Measurements from ENCODE around the gene BMP7. TPM values are rescaled to one million over a fixed set of nuclear protein-coding genes. Genes with fewer than 3 reads are reported as not detected.

Gene BMP7
- polyA plus RNA-seq, 1 experiment: not detected

DNA sequence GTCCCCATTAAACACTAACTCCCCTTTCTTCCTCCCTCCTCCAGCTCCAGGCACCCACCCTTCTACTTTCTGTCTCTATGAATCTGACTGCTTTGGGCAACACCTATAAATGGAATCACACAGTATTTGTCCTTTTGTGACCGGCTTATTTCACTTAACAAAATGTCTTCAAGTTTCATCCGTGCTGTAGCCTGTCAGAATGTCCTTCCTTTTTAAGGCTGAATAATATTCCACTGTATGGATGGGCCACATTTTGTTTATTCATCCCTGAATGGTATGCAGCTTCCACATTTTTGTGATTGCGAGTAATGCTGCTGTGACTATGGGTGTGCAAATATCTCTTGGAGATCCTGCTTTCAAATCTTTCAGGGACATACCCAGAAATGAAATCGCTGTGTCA is 28.4 kb downstream of the BMP7 start:
- Histone ChIP-seq H3K4me3 (ENCODE audit: low read depth, low read length) (no peak overlapping the region), H3K27me3 (ENCODE audit: control insufficient read depth, insufficient read depth, low read length) (peaks cover 11% of the 10 kb centered on the region), H3K36me3 (ENCODE audit: control insufficient read depth, insufficient read depth, low read length) (no peaks in the 10 kb centered on the region)
- TF ChIP-seq, protein P1, sequence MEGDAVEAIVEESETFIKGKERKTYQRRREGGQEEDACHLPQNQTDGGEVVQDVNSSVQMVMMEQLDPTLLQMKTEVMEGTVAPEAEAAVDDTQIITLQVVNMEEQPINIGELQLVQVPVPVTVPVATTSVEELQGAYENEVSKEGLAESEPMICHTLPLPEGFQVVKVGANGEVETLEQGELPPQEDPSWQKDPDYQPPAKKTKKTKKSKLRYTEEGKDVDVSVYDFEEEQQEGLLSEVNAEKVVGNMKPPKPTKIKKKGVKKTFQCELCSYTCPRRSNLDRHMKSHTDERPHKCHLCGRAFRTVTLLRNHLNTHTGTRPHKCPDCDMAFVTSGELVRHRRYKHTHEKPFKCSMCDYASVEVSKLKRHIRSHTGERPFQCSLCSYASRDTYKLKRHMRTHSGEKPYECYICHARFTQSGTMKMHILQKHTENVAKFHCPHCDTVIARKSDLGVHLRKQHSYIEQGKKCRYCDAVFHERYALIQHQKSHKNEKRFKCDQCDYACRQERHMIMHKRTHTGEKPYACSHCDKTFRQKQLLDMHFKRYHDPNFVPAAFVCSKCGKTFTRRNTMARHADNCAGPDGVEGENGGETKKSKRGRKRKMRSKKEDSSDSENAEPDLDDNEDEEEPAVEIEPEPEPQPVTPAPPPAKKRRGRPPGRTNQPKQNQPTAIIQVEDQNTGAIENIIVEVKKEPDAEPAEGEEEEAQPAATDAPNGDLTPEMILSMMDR (IDR thresholded peaks at IDR 0.05; ENCODE audit: insufficient read depth, low read depth, low read length): no peak
- CTCF ChIA-PET: interaction anchor here (0.6 to 1.0 kb wide), 2 partner anchors 18 to 380 kb away, joined by 3 read pairs; no protein-coding TSS in a partner anchor
- DNase-seq (ENCODE audit: low read depth): no peak
- POLR2A ChIA-PET: no interaction called here

GRCh38 chr20:57237585-57237953 is 28.9 kb downstream of the BMP7 start:
- Histone ChIP-seq H3K36me3 (ENCODE audit: control insufficient read depth, insufficient read depth, low read length) (no peaks in the 10 kb centered on the region), H3K4me3 (ENCODE audit: low read depth, low read length) (no peak overlapping the region), H3K27me3 (ENCODE audit: control insufficient read depth, insufficient read depth, low read length) (peaks cover 11% of the 10 kb centered on the region)
- ChIA-PET POLR2A (no interaction called here), CTCF (interaction anchor here (0.6 to 1.0 kb wide), 2 partner anchors 17 to 19 kb away, joined by 3 read pairs; no protein-coding TSS in a partner anchor)
- TF ChIP-seq, protein P1 (IDR thresholded peaks at IDR 0.05; ENCODE audit: insufficient read depth, low read depth, low read length): no peak
- DNase-seq (ENCODE audit: low read depth): no peak

DNA sequence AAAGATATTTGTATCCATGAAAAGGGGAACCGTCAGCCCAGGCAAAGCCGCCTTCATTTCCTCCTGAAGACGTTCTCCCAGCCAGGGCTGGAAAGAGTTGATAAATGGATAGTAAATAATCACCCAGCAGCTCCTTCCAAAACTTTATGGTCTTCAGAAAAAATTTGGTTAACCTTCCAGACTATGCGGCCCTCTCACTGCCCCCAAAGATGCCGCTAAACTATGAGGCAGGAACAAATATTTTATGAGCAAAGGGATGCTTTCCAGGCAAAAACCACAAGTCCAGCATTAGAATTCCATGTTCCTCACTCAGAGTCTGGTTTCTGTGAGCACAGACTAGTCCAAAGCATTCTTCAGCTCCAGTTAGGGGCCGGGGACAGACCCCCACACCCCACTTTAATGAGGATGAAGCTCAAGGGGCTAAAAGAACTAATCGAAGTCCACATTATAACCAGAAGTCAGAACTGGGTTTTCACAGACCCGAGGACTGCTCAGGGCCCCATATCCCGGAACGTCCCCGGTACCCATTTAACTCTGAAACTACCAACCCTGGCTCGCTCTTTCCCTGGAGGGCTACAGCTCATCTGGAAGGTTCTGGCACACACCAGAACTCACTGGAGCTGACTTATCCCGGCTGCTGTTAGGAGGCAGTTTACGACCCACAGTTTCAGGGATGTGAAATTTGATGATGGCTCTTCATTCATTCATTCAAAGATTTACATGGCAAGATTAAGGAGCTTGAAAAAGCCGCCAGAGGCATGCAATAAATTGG is 29.4 kb downstream of the BMP7 start:
- Histone ChIP-seq H3K36me3 (ENCODE audit: control insufficient read depth, insufficient read depth, low read length) (no peaks in the 10 kb centered on the region), H3K4me3 (ENCODE audit: low read depth, low read length) (no peak overlapping the region), H3K27me3 (ENCODE audit: control insufficient read depth, insufficient read depth, low read length) (peaks cover 12% of the 10 kb centered on the region)
- DNase-seq (ENCODE audit: low read depth): no peak
- ChIA-PET POLR2A (no interaction called here), CTCF (interaction anchor here (0.6 to 1.0 kb wide), 2 partner anchors 17 to 18 kb away, joined by 3 read pairs; no protein-coding TSS in a partner anchor)
- TF ChIP-seq, protein P1 (IDR thresholded peaks at IDR 0.05; ENCODE audit: insufficient read depth, low read depth, low read length): no peak

DNA sequence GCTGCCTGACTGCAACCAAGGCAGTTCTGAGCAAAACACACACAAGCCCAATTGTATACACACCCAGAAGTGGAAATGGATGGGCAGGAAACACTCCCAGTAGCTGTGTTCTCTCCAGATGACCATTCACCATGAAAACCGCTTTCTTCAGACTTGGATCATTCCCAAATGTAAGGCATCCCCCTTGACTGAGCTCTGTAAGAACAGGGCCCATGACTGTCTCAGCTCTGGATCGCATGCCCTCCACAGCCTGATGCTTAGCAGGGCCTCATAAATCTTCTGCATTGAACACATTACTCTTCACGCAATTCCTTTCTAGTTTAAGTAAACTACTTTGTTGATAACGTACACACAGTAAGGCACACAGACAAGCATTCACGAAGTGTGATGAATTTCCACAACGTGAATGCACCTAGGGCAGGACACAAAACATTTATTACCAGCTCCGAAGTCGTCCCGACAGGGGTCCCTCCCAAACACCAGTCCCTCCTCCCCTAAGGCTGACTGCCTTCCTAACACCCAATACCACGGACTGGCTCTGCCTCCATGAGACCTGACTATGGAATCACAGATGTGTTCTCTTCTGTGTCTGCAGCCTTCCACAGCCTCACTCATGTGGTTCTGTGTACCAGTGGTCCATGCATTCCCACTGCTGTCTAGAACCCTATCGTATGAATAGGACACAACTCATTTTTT is 31.7 kb downstream of the BMP7 start:
- peaks cover 12% of the 10 kb centered on the region for H3K27me3 ChIP-seq (ENCODE audit: control insufficient read depth, insufficient read depth, low read length)
- TF ChIP-seq, protein P1 (IDR thresholded peaks at IDR 0.05; ENCODE audit: insufficient read depth, low read depth, low read length): no peak
- DNase-seq (ENCODE audit: low read depth): no peak
- ChIA-PET POLR2A (no interaction called here), CTCF (no interaction called here)
- no peak overlapping the region for H3K4me3 ChIP-seq (ENCODE audit: low read depth, low read length)
- no peaks in the 10 kb centered on the region for H3K36me3 ChIP-seq (ENCODE audit: control insufficient read depth, insufficient read depth, low read length)

- H3K36me3 ChIP-seq (ENCODE audit: control insufficient read depth, insufficient read depth, low read length): no peaks in the 10 kb centered on the region
- POLR2A ChIA-PET: no interaction called here
- CTCF ChIA-PET: no interaction called here
- TF ChIP-seq, protein P1 (IDR thresholded peaks at IDR 0.05; ENCODE audit: insufficient read depth, low read depth, low read length): no peak
- no peak overlapping the region for H3K4me3 ChIP-seq (ENCODE audit: low read depth, low read length)
- H3K27me3 ChIP-seq (ENCODE audit: control insufficient read depth, insufficient read depth, low read length): peaks cover 14% of the 10 kb centered on the region
- no peak for DNase-seq (ENCODE audit: low read depth)
Observed at GRCh38 chr20:57231951-57232428, 34.5 kb downstream of the BMP7 start.
